ENCODE data around the gene MAX. TPM values are rescaled to one million over a fixed set of nuclear protein-coding genes. Genes with fewer than 3 reads are reported as not detected.

The MAX gene
- total and polyA plus RNA-seq, 2 of the 13 experiments (the other 11 are each of a cell fraction or from before 2014, with no cell fraction given), result 28.5 to 29.3 TPM

DNA sequence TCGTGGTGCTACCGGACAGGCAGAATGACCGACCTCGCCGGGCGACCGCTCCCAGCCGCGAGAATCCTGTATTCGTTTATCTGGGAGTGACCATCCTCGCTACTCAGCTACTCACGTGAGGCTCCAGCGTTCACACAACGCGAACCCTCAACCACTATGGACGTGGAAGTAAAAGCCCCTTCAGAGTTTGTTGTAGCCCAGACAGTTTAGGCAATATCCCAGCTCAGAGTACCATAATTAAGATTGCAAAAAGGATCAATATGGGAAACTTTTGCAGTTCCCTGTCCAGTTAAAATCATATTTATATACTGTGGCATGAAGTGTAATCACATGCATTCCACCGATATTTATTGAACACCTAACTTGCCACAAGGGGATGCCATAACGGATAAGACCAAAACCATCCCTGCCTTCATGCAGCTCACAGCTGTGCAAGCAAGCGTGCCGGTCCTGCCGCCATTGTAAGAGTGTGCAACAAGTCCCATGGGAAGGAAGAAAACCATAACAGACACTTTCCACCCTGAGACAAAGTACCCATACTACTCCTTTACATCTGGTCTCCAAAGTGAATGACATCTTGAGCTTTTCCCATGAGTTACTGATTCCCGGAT, 938 bp upstream of the MAX start (continued):
- TF ChIP-seq KMT2A (CRISPR knock-in tag; IDR thresholded peaks at IDR 0.05), result 0 out of 2 replicates have a peak, but pooled peaks have one; percentile 3
- TF ChIP-seq ZNF619 (CRISPR knock-in tag; IDR thresholded peaks at IDR 0.05), result 0 out of 2 replicates have a peak, but pooled peaks have one; percentile 9
- peak; percentile 72; the same call in 1 of the 2 replicates for TF ChIP-seq BHLHE40 (IDR thresholded peaks at IDR 0.05; ENCODE audit: low read length)
- TF ChIP-seq MYNN (CRISPR knock-in tag; IDR thresholded peaks at IDR 0.05; ENCODE audit: low read depth), result no peak

DNA sequence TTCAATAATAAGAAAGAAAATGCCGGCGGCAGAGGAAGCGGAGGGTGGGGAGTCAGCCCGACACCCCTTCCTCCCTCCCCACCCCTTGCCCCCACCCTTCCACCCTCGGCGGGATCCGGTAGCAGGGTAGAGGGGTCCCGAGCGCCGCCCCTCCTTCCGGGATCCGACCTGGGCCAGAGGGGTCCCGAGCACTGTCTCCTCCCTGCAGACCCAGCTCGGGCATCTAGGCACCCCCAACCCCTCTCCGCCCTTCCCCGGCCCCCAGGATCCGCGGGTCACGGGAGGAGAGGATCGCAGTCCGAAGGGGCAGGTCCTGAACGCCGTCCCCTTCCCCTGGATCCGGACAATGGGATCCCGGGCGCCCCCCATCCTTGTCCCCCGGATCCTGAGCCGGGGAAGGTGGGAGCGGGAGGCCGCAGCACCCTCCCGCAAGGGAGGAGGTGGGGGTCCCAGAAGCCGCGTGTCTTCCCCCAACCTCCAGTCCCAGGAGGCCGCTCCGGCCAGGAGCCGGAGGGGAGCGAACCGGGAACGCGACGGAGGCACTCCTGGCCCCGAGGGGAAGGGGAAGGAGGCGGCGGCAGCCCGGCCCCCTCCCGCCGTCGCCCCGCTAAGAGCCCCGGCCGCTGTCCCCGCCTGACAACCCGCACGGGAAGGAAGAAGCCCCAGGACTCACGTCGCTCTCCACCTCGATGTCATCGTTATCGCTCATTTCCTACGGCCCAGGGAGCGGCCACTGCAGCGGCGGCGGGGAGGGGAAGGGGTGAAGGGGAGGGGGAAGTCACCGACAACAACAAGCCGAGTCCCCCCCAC, 481 bp downstream of the MAX start:
- Histone ChIP-seq H4K20me1 (ENCODE audit: insufficient read depth, low read length) (no peaks in the 10 kb centered on the region), H3K4me1 (ENCODE audit: insufficient read depth, low read length) (peaks cover 28% of the 10 kb centered on the region), H3K4me2 (ENCODE audit: low read depth, low read length) (peak overlapping the region; percentile 80), H3K9ac (ENCODE audit: insufficient read depth, low read depth, low read length) (peak overlapping the region; percentile 87), H3K27me3 (ENCODE audit: control insufficient read depth in 1 of 2, insufficient read depth in 2 of 2, low read length in 2 of 2) (no peaks in the 10 kb centered on the region), H3K9me3 (ENCODE audit: low read length) (no peaks in the 10 kb centered on the region), H3K79me2 (ENCODE audit: insufficient read depth, low read length) (peaks cover 36% of the 10 kb centered on the region), H3K27ac (ENCODE audit: extremely low read length, insufficient read depth, low read length) (peak overlapping the region; percentile 76), H2AFZ (ENCODE audit: low read length) (no peak overlapping the region), H3K4me3 (replicated peaks in 1 of 3; ENCODE audit: insufficient read depth in 1 of 3, low read depth in 2 of 3, low read length in 3 of 3) (peak overlapping the region; percentile 86 to 96 (median 95)), H3K36me3 (replicated peaks in 1 of 2; ENCODE audit: control insufficient read depth in 1 of 2, insufficient read depth in 2 of 2, low read length in 2 of 2) (peaks cover 0 to 6% of the 10 kb centered on the region in 2 experiments; a peak in 3 of 5 replicates)
- 1% methylated on average over 34 of the region's 66 CpGs for WGBS (ENCODE audit: low lambda C conversion rate)
- in situ Hi-C loops (cut with HindIII; ENCODE audit: extremely low pct_ligation_motif_present, low pct_unique_long_range_greater_than_20kb), result no loop called here
- no peak for FAIRE-seq
- DNase-seq (ENCODE audit: low spot score), result no peak
- no TSS peak for BruUV-seq (replicated peaks)
- ATAC-seq, result peak; percentile 55
- POLR2A ChIA-PET, result interaction anchor here (0.6 to 1.6 kb wide), 15 partner anchors 9 to 1406 kb away, joined by 3 to 5 read pairs (median 3); partner anchors contain the start of genes FNTB and GPHN
- intact Hi-C loops (cut with micrococcal nuclease; ENCODE audit: unreplicated experiment), result loop anchor here (5.0 kb wide), 1 partner anchor 115 kb away; the partner anchor contains the start of gene FNTB
- CTCF ChIA-PET (ENCODE audit: low intra/inter-chr PET ratio, low total read pairs), result no interaction called here
- TF ChIP-seq, protein P1, sequence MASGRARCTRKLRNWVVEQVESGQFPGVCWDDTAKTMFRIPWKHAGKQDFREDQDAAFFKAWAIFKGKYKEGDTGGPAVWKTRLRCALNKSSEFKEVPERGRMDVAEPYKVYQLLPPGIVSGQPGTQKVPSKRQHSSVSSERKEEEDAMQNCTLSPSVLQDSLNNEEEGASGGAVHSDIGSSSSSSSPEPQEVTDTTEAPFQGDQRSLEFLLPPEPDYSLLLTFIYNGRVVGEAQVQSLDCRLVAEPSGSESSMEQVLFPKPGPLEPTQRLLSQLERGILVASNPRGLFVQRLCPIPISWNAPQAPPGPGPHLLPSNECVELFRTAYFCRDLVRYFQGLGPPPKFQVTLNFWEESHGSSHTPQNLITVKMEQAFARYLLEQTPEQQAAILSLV (CRISPR knock-in tag; IDR thresholded peaks at IDR 0.05; ENCODE audit: borderline replicate concordance), result peak; percentile 35; the same call in 1 of the 2 replicates
- TF ChIP-seq SP2 (CRISPR knock-in tag; IDR thresholded peaks at IDR 0.05) (0 out of 2 replicates have a peak, but pooled peaks have one; percentile 20), HNF1B (CRISPR knock-in tag; IDR thresholded peaks at IDR 0.05) (0 out of 2 replicates have a peak, but pooled peaks have one; percentile 18), ZNF782 (CRISPR knock-in tag; IDR thresholded peaks at IDR 0.05; ENCODE audit: borderline replicate concordance) (0 out of 2 replicates have a peak, but pooled peaks have one; percentile 50), ARNTL (CRISPR knock-in tag; IDR thresholded peaks at IDR 0.05) (0 out of 2 replicates have a peak, but pooled peaks have one; percentile 36), TOPORS (CRISPR knock-in tag; IDR thresholded peaks at IDR 0.05) (0 out of 2 replicates have a peak, but pooled peaks have one; percentile 43)
- TF ChIP-seq, protein P2, sequence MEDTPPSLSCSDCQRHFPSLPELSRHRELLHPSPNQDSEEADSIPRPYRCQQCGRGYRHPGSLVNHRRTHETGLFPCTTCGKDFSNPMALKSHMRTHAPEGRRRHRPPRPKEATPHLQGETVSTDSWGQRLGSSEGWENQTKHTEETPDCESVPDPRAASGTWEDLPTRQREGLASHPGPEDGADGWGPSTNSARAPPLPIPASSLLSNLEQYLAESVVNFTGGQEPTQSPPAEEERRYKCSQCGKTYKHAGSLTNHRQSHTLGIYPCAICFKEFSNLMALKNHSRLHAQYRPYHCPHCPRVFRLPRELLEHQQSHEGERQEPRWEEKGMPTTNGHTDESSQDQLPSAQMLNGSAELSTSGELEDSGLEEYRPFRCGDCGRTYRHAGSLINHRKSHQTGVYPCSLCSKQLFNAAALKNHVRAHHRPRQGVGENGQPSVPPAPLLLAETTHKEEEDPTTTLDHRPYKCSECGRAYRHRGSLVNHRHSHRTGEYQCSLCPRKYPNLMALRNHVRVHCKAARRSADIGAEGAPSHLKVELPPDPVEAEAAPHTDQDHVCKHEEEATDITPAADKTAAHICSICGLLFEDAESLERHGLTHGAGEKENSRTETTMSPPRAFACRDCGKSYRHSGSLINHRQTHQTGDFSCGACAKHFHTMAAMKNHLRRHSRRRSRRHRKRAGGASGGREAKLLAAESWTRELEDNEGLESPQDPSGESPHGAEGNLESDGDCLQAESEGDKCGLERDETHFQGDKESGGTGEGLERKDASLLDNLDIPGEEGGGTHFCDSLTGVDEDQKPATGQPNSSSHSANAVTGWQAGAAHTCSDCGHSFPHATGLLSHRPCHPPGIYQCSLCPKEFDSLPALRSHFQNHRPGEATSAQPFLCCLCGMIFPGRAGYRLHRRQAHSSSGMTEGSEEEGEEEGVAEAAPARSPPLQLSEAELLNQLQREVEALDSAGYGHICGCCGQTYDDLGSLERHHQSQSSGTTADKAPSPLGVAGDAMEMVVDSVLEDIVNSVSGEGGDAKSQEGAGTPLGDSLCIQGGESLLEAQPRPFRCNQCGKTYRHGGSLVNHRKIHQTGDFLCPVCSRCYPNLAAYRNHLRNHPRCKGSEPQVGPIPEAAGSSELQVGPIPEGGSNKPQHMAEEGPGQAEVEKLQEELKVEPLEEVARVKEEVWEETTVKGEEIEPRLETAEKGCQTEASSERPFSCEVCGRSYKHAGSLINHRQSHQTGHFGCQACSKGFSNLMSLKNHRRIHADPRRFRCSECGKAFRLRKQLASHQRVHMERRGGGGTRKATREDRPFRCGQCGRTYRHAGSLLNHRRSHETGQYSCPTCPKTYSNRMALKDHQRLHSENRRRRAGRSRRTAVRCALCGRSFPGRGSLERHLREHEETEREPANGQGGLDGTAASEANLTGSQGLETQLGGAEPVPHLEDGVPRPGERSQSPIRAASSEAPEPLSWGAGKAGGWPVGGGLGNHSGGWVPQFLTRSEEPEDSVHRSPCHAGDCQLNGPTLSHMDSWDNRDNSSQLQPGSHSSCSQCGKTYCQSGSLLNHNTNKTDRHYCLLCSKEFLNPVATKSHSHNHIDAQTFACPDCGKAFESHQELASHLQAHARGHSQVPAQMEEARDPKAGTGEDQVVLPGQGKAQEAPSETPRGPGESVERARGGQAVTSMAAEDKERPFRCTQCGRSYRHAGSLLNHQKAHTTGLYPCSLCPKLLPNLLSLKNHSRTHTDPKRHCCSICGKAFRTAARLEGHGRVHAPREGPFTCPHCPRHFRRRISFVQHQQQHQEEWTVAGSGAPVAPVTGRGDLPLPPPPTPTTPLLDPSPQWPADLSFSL (CRISPR knock-in tag; IDR thresholded peaks at IDR 0.05), result peak; percentile 50; the same call in 1 of the 2 replicates

Data from HepG2 (cell line).